ENCODE data around the gene UBE3D.

Gene UBE3D

GRCh38 chr6:82955841-82956240 lies 109.8 kb downstream of the UBE3D start:
- TF ChIP-seq POLR2A (IDR thresholded peaks at IDR 0.05; ENCODE audit: extremely low read depth, insufficient read length): no peak
- TF ChIP-seq CTCF (IDR thresholded peaks at IDR 0.05; ENCODE audit: low read depth, low read length): no peak
- TF ChIP-seq MYC (IDR thresholded peaks at IDR 0.05; ENCODE audit: low read depth, low read length): no peak
- TF ChIP-seq, protein P1, sequence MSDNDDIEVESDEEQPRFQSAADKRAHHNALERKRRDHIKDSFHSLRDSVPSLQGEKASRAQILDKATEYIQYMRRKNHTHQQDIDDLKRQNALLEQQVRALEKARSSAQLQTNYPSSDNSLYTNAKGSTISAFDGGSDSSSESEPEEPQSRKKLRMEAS (IDR thresholded peaks at IDR 0.05; ENCODE audit: low read depth, low read length): no peak
- no peak for DNase-seq (ENCODE audit: low read depth)
- H3K4me3 ChIP-seq (ENCODE audit: low read depth, low read length): no peak overlapping the region

- DNase-seq (ENCODE audit: low read depth): no peak
- TF ChIP-seq CTCF (IDR thresholded peaks at IDR 0.05; ENCODE audit: low read depth, low read length): no peak
- TF ChIP-seq, protein P1 (IDR thresholded peaks at IDR 0.05; ENCODE audit: low read depth, low read length): no peak
- no peak for TF ChIP-seq POLR2A (IDR thresholded peaks at IDR 0.05; ENCODE audit: extremely low read depth, insufficient read length)
- no peak for TF ChIP-seq MYC (IDR thresholded peaks at IDR 0.05; ENCODE audit: low read depth, low read length)
- no peak overlapping the region for H3K4me3 ChIP-seq (ENCODE audit: low read depth, low read length)
Observed at GRCh38 chr6:82954937-82955577, 110.6 kb downstream of the UBE3D start.

DNA sequence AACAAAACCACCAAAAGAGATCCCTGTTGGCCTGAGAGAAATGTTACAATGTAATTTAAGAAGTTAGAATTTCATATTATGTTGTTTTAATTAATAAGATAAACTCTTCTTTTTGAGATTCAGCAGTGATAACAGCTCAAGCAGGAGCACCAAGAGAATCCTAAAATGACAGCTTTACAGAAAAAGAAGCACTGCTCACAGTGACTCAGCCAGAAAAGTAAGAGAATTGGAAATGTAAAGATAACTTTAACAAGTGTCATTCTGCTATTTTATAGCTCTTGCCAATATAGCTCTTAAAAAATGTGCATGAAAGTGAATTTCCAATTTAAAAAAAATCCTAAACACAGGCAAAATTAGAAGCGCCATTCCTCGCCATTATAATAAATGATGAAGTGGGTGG lies 111.3 kb downstream of the UBE3D start:
- TF ChIP-seq CTCF (IDR thresholded peaks at IDR 0.05; ENCODE audit: low read depth, low read length): no peak
- TF ChIP-seq POLR2A (IDR thresholded peaks at IDR 0.05; ENCODE audit: extremely low read depth, insufficient read length): no peak
- no peak for TF ChIP-seq MYC (IDR thresholded peaks at IDR 0.05; ENCODE audit: low read depth, low read length)
- TF ChIP-seq, protein P1 (IDR thresholded peaks at IDR 0.05; ENCODE audit: low read depth, low read length): no peak
- H3K4me3 ChIP-seq (ENCODE audit: low read depth, low read length): no peak overlapping the region
- DNase-seq (ENCODE audit: low read depth): no peak

DNA sequence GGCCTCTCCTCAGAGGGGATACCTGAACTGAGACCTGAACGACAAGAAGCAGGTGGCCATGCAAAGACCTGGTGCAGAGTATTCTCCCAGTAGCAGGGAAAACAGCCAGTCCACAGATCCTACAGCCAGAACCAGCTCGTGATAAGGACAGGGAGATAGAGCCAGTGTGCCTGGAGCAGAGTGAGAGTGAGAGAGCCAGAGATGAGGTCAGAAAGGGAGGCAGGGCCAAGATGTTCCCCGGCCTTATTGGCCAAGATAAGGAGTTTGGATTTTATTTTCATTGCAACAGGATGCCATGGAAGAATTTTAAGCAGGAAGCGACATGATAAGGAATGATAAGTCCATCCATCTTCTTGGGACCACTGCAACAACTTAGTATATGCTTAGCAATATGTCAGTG lies 111.8 kb downstream of the UBE3D start:
- TF ChIP-seq, protein P1 (IDR thresholded peaks at IDR 0.05; ENCODE audit: low read depth, low read length): no peak
- TF ChIP-seq POLR2A (IDR thresholded peaks at IDR 0.05; ENCODE audit: extremely low read depth, insufficient read length) (no peak), CTCF (IDR thresholded peaks at IDR 0.05; ENCODE audit: low read depth, low read length) (no peak), MYC (IDR thresholded peaks at IDR 0.05; ENCODE audit: low read depth, low read length) (no peak)
- no peak overlapping the region for H3K4me3 ChIP-seq (ENCODE audit: low read depth, low read length)
- no peak for DNase-seq (ENCODE audit: low read depth)

DNA sequence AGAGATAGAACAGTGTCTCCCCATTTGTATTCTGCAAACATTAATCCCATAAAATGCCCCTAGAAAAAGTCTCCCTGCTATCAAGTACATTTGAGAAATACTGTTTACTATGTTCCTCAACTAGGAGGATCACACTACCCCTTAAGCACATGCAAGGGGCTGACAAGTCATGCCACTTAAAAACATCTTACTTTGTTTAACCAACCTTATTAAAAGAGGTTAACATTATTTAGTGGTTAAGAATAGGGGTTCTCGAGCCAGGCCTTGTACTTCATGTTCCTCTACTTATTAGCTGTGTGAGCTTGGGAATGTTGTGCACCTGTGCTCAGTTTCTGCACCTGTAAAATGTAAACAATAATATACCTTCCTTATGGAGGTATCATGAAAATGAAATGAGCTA lies 113.7 kb downstream of the UBE3D start:
- no peak overlapping the region for H3K4me3 ChIP-seq (ENCODE audit: low read depth, low read length)
- no peak for DNase-seq (ENCODE audit: low read depth)
- TF ChIP-seq, protein P1 (IDR thresholded peaks at IDR 0.05; ENCODE audit: low read depth, low read length): no peak
- TF ChIP-seq CTCF (IDR thresholded peaks at IDR 0.05; ENCODE audit: low read depth, low read length): no peak
- no peak for TF ChIP-seq POLR2A (IDR thresholded peaks at IDR 0.05; ENCODE audit: extremely low read depth, insufficient read length)
- TF ChIP-seq MYC (IDR thresholded peaks at IDR 0.05; ENCODE audit: low read depth, low read length): no peak
